ENCODE measurements around the gene LELP1.
"Not testable (repeated sequence)": the region's sequence is repeated elsewhere in the genome, so short reads cannot be mapped to it uniquely, and the experiment has no call there.

The LELP1 gene

DNA sequence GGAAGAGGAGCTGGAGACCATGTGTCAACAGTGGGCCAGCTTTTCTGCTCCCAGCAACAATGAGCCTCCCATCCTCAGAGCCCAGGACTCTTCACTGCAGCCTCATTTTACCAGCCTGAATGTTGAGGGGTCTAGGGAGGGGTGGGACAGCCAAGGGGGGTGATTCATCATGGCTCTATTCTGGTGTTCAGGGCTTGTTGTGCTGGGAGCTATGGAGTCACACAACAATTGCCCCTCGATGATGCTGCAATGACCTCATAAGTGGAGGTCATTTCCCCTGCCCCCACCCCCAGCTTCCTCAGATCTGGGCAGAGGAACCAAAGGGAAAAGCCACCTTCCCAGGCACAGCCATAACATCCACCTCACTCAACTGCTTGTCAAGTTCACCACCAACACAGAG is at the start of gene LELP1:
Gene LELP1 (plus strand): TSS at position 301 of the 400 bp plus-strand sequence. CDS start 1,278 bp downstream, outside the sequence.
- DNase-seq, result no peak

GRCh38 chr1:153155541-153155940 is 47.7 kb upstream of the LELP1 start:
- DNase-seq, result no peak

DNA sequence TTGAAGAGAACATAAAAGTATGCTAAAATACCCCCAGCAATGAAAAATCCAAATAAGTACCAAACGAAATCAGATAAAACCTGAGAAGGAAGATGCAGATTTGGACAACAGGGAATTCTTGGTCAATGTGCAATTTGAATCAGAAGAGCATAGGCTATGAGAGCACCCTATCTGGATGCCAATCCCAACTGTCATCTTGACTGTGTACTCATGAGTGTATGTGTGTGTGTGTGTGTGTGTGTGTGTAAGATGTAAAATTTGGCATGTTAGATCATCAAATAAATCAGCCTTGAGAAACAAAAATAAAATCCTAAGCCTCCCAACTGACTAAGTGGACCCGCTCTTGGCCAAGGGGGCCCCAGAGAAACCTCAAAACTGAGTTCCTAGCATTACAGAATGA is 34.5 kb upstream of the LELP1 start:
- DNase-seq, result no peak

- no peak for DNase-seq
These were observed 28.6 kb upstream of the LELP1 start for GRCh38 chr1:153174624-153175023.

- no peak for DNase-seq
These were observed 24.3 kb upstream of the LELP1 start for GRCh38 chr1:153178922-153179321.

- DNase-seq, result no peak
These were observed 22.7 kb upstream of the LELP1 start for GRCh38 chr1:153180556-153180955.

DNA sequence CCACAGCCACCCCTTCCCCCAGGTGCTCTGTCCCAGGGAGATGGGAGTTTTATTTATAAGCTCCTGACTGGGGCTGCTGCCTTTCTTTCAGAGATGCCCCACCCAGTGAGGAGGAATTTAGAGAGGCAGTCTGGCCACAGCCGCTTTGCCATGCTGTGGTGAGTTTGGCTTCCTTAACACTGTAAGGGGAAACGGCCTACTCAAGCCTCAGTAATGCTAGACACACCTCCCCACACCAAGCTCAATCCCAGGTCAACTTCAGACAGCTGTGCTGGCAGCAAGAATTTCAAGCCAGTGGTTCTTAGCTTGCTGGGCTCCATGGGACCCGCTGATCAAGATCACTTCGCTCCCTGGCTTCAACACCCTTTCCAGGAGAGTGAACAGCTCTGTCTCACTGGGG is 14.9 kb upstream of the LELP1 start:
- not testable (repeated sequence) for DNase-seq

DNA sequence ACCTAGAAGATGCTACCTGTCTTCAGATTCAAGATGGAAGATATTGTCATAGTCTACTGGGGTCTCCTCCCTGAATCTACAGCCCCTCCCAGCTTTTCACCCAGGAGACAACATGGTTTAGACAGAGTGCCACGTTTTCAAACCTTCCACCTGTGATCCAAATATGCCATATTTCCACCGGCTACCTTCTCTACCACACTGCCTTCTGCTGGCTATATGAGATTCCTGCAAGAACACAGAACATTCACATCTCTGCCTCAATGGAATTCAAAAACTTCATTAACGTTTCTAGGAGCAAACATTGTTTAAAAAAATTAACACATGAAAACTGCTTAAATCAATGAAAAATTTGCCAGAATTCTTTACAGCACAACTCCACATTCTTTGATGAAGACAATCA is 12.9 kb upstream of the LELP1 start:
- DNase-seq, result no peak

GRCh38 chr1:153192697-153193096 is 10.5 kb upstream of the LELP1 start:
- DNase-seq, result no peak

DNA sequence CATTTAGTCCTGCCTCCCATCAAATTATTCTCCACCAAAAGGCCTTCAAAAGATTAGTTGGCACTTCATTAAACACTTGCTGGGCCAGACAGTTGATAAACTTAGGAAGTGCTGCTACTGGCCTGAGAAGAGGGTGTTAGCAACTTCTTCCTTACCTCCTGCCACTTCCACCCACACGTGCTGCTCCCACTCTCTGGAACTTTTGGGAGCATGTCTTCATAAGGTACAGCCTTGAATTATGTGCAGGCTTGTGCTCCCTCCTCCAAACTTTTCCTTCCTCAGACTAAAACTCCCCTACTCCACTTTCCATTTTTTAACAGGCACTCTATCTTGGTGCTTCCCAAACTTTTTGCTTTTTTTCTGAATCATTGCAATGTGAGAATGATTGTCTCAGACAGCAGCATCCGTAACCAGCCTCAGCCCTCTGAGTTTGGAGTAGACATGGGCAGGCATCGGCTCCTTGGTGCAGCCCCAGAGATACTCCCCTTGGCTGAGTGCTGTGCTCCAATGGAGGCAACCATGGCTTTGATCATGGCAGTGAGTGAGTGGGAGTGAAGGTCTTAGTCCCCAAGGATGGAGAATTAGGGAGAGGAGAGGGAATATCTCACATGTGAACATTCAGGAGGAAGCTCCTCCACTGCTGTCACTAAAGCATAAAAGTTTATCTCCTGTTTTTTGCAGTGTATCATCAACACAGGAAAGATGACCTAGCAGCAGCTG is 8.7 kb upstream of the LELP1 start:
- DNase-seq, result no peak

DNA sequence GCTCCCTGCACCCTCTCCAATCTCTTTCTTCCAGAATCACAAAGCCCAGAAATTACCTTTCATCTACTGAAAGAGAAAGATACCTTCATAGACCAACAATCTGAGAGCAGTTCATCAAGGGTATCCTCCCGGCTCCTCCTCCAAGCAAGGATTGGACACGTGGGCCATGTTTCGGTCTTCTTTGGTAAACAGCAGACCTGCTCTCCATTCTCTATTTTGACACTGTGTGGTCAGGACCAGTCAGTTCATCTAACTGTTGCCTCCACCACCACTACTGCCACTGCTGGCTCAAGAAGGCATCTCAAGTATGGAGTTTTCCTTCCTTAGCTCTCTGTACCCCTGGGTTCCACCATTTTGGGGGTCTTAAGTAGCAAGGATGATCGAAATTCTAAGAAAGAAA is 8.0 kb upstream of the LELP1 start:
- DNase-seq, result no peak

- DNase-seq, result no peak
These were observed 1.2 kb upstream of the LELP1 start for GRCh38 chr1:153202006-153202405.

- DNase-seq, result no peak
These were observed 3.4 kb downstream of the LELP1 start for GRCh38 chr1:153206631-153207030.

DNA sequence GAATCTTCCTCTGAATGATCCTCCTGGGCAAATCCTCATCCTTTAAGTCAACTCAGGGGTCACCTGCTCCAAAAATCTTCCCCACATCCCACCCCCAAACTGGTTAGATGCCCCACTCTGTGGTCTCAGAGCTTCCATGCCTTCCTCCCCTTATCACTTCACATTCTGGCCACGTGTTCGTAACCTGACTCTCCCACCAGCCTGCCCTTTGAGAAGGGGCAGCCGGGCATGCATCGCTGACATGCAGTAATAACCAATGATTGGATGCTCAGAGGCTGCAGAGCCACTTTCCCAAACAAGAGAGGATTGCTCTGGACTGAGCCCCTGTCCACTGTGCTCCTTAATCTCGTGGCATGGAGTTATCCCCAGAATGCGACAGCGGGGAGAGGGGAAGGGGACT is 7.0 kb downstream of the LELP1 start:
- no peak for DNase-seq

DNA sequence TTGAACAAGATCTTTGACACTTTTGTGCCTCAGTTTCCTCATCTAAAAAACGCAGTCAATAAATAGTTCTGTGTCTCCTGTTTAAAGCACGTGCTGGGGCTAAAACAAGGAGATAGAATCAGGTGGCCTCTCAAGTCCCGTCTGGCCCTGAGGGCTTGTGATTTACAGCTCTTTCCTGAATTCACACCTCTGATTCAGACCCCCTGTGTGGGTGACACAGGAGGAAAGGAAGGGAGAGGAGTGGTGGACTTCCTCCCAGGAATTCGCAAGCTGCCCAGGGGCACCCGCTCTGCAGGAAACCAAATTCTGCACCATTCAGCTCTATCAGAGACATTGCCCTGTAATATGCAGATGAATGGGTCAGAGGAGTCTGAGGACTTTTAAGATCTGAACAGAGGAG is 9.0 kb downstream of the LELP1 start:
- DNase-seq, result no peak

DNA sequence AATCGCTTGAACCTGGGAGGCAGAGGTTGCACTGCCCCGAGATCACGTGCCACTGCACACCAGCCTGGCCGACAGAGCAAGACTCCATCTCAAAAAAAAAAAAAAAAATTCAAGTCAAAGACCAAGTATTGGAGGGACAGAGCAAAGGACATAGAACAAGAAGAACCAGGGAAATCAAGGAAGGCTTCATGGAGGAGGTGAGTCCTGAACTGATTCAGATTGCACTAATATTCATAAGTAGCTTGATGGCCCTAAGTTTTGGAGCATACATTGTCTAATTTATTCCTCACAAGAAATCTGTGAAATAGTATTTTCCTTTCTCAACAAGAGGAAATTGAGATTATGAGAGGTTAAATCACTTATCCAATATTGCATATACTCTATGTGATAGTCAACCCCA is 10.3 kb downstream of the LELP1 start:
- no peak for DNase-seq

DNA sequence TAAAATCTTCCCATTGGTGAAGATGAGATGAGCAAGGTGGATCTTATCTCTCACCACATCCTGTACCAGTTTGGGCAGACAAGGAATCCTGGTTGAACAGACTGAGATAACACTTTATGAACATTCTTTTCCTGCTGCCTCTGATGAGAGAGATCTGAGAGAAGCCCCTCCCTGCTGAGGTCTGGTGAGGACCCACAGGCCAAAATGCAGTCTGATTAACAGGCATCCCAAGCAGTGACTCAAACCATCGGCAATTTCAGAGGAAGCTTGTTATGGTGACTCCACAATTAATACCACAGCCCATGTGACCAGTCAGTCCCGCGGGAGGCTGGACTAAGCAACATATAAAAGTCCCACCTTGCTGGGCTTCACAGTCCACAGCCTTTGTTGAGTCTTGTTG is 14.0 kb downstream of the LELP1 start, which contains the start of gene PRR9:
Gene PRR9 (plus strand): TSS at position 373 of the 400 bp plus-strand sequence. CDS start 561 bp downstream, outside the sequence.
- no peak for DNase-seq

DNA sequence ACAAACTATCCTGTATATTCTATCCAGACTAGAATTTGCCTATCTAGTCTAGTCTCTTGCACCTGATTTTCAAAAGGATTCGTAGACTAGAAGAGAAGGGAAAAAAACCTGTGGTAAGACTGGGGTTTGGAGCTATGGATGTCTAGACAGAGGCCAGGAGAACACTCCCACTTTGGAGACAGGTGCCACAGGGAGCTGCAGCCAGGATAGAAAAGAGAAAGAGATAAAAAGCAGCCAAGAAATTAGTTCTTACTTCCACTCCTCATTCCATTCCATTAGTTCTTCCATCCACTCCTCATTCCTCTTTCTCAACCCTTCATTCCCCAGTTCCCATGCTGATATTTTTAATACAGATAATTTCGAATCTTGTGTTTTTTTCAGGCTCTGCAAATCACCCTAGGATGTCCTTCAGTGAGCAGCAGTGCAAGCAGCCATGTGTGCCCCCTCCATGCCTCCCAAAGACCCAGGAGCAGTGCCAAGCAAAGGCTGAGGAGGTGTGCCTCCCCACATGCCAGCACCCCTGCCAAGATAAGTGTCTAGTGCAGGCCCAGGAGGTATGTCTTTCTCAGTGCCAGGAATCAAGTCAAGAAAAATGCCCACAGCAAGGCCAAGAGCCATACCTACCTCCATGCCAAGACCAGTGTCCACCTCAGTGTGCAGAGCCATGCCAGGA is 14.7 kb downstream of the LELP1 start:
- DNase-seq, result no peak

GRCh38 chr1:153220606-153221303 is 17.5 kb downstream of the LELP1 start:
- no peak for DNase-seq

DNA sequence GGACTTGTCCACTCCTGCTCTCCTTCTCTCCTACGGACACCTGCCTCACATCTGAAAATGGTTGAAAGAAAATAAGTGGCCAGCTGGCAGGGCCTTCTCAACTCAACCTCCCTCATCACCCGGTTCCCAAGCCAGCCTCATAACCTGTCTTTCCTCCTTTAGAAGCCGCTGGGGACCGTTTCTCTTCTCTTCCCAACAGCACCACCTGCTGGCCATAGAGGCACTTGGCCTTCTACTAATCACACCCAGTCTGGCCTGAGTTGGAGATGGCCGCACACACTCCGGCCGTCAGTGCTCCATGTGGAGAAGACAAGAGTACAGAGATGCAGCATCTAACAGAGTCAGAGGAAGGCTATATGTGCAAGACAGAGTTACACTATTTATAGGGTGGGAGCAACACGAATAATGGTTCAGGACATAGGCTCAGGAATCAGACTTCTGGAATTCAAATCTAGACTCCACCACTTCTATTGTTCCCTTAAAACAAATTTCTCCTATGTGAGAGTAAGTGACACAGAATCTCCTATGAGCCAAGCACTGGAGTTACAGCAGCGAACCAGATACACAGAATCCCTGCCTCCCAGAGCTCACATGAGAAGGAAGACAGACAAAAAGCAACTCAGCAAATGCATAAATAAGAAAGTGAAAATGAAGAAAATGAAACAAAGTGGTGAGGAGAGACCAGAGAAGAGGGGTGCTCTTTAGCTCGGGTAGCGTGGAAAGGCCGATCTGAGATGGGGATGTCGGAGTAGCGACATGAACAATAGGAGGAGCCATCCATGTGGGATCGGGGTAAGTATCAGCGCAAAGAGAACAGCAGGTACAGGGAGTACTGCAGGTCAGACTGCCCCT is 20.0 kb downstream of the LELP1 start:
- peak; percentile 33 for DNase-seq

DNA sequence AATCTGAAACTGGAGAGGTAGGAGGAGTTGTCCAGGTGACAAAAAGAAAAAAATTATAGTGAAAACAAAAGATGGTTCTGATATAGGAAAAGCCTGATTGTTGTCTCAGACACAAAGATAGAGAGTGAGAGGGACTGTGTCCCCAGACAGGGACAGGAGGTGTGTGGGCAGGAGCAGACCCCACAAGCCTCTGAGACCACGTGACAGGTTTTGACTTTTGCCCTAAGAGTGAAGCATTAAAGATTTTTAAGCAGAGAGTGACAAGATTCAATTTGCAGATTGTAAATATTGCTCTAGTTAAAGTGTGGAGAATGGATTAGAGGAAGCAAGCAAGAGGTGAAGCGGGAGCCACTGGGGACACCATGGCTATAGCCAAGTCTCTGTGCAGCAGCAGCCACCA is 24.6 kb downstream of the LELP1 start:
- no peak for DNase-seq

DNA sequence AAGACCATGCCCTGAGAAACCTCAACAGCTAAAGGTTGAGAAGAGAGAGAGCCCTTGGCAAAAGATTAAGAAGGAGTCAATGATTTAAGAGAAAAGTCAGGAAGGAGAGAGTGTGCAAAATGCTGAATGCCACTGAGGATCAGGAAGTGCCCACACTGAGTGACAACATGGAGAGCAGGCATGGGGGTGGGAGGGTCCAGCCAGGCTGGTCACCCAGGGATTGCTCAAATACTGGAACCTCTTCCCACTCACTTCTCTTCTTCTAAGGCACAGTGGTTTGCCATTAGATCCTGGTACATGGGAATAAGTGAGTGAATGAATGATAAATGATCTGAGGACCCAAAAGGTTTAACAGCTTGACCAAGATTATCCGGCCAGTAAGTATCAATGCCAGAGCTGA is 25.3 kb downstream of the LELP1 start:
- DNase-seq, result no peak
